Left cardiac atrium (tissue), 4 donors: ENCODE results near the gene KCNK5. TPM values are rescaled to one million over a fixed set of nuclear protein-coding genes. Genes with fewer than 3 reads are reported as not detected.

Experiments
- ATAC-seq, 2 donors: fragments of 200-7000 bp; cut with Tn5 transposase; one replicate each; pipeline ENCODE4 v1.9.1; 2020; ENCODE audit warnings: mild to moderate bottlenecking in 2 of 2, moderate library complexity in 2 of 2
- DNase-seq: peaks from one replicate; pipeline ENCODE4 v3.0.0-alpha.2; 2020
- intact Hi-C, 2 donors: fragments of 100-400 bp; cut with DNase I; formaldehyde crosslinking; loops; one replicate each; pipeline versions ENCODE4 v1.14.1 to v1.15.1; 2022 to 2023
- total RNA-seq, 2 donors: library from RNA; stranded (reverse); fragmentation: NEBNext Ultra II Directional; extraction: Animal tissue kit (Norgen Biotek cat#: 25700); gene quantifications; one replicate each; pipeline ENCODE4 v1.2.1, GENCODE V29; 2021
- donor health status: DM: no; HTN: yes; CAD: no.
- donor health status: DM: no; HTN: yes; CAD: no; lungs with severe emphysema.
- donor health status: DM: yes; HTN: yes; CAD: no.
- donor health status: Dilated cardiomyopathy.

Gene KCNK5
- total RNA-seq, 2 donors from 2014 or later: 0.76 to 1.2 TPM

GRCh38 chr6:39188571-39188970 is 40.7 kb downstream of the KCNK5 start:
- intact Hi-C loops: no loop called here
- ATAC-seq: no peak
- DNase-seq: no peak

GRCh38 chr6:39188098-39188450 is 41.2 kb downstream of the KCNK5 start:
- no peak for DNase-seq
- intact Hi-C loops: no loop called here
- ATAC-seq: no peak

- ATAC-seq: peak in 1 of 2 donors; percentile 7
- intact Hi-C loops: no loop called here
- DNase-seq: no peak
Measured at GRCh38 chr6:39184906-39185580, 44.2 kb downstream of the KCNK5 start.

- no peak for DNase-seq
- intact Hi-C loops: no loop called here
- ATAC-seq: no peak
Measured at GRCh38 chr6:39182604-39183003, 46.7 kb downstream of the KCNK5 start.

GRCh38 chr6:39181826-39182225 is 47.4 kb downstream of the KCNK5 start:
- ATAC-seq (no peak), DNase-seq (no peak)
- intact Hi-C loops: no loop called here

- DNase-seq: no peak
- intact Hi-C loops: no loop called here
- no peak for ATAC-seq
Measured at GRCh38 chr6:39181333-39181732, 47.9 kb downstream of the KCNK5 start.

- intact Hi-C loops: no loop called here
- ATAC-seq: no peak
- no peak for DNase-seq
Measured at GRCh38 chr6:39178804-39179203, 50.5 kb downstream of the KCNK5 start.

GRCh38 chr6:39178235-39178634 is 51.0 kb downstream of the KCNK5 start:
- intact Hi-C loops: no loop called here
- DNase-seq (no peak), ATAC-seq (no peak)

- DNase-seq (no peak), ATAC-seq (no peak)
- intact Hi-C loops: no loop called here
Measured at GRCh38 chr6:39177130-39177529, 52.1 kb downstream of the KCNK5 start.

GRCh38 chr6:39173270-39173669 is 56.0 kb downstream of the KCNK5 start:
- no peak for DNase-seq
- intact Hi-C loops: no loop called here
- ATAC-seq: no peak

GRCh38 chr6:39172377-39172757 is 56.9 kb downstream of the KCNK5 start:
- no peak for ATAC-seq
- intact Hi-C loops: no loop called here
- no peak for DNase-seq

- ATAC-seq (no peak), DNase-seq (no peak)
- intact Hi-C loops: no loop called here
Measured at GRCh38 chr6:39171489-39172376, 57.5 kb downstream of the KCNK5 start.

- DNase-seq (no peak), ATAC-seq (no peak)
- intact Hi-C loops: no loop called here
Measured at GRCh38 chr6:39170860-39171259, 58.4 kb downstream of the KCNK5 start.

GRCh38 chr6:39170389-39170788 is 58.9 kb downstream of the KCNK5 start:
- DNase-seq: no peak
- no peak for ATAC-seq
- intact Hi-C loops: no loop called here

- DNase-seq: no peak
- intact Hi-C loops: loop anchor here in 1 of 2 donors (5.0 kb wide), 1 partner anchor 297 kb away; no protein-coding TSS in a partner anchor
- ATAC-seq: peak in 1 of 2 donors; percentile 26
Measured at GRCh38 chr6:39169448-39170344, 59.6 kb downstream of the KCNK5 start.

- DNase-seq (no peak), ATAC-seq (no peak)
- intact Hi-C loops: loop anchor here (2.0 to 5.0 kb wide), 2 partner anchors 137 to 296 kb away; no protein-coding TSS in a partner anchor
Measured at GRCh38 chr6:39167866-39168625, 61.2 kb downstream of the KCNK5 start.

- no peak for ATAC-seq
- intact Hi-C loops: loop anchor here (2.0 to 5.0 kb wide), 2 partner anchors 137 to 295 kb away; no protein-coding TSS in a partner anchor
- no peak for DNase-seq
Measured at GRCh38 chr6:39167321-39167720, 62.0 kb downstream of the KCNK5 start.

- ATAC-seq (no peak), DNase-seq (no peak)
- intact Hi-C loops: loop anchor here (1.0 to 5.0 kb wide), 3 partner anchors 136 to 295 kb away; no protein-coding TSS in a partner anchor
Measured at GRCh38 chr6:39166912-39167290, 62.4 kb downstream of the KCNK5 start.
